ENCODE results near the gene MOGAT2.

MOGAT2 gene

DNA sequence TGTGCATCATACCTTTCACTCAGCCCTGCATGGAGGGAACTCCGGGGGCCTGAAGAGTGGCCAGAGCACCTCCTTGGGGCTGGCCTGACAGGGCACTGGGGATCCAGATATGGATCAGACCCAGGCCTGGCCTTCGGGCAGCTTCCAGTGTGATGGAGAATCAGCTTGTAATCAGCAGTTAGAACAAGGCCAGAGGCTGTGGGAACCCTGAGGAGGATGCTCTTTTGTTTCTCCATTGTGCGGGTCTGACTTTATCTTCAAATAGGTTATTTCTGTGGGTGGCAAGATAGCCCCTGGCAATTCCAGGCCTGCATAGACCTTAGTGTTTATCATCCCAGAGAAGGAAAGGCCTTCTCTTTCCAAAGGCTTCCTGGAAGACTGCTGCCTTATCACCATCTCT is 63.2 kb downstream of the MOGAT2 start:
- DNase-seq (ENCODE audit: low spot score) = no peak

DNA sequence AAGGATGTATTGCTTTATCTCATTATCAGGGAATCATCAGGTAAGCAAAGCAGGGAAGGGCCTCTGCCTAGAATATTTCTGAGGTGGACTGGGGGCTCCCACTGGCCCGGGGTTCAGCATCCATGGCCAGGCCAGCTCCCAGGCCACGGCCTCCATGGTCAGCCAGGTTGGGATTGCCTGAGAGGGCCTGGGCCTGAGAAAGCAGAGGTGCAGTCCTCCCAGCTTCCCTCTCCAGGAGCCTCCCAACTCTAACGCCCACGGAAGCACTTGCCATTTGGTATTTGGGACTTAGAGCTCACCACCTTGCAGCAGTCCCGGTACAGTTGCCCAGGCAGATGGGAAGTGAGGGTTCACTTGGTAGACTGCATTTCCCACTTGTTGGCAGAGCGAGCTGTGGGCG is 63.7 kb downstream of the MOGAT2 start:
- DNase-seq (ENCODE audit: low spot score) = no peak

DNA sequence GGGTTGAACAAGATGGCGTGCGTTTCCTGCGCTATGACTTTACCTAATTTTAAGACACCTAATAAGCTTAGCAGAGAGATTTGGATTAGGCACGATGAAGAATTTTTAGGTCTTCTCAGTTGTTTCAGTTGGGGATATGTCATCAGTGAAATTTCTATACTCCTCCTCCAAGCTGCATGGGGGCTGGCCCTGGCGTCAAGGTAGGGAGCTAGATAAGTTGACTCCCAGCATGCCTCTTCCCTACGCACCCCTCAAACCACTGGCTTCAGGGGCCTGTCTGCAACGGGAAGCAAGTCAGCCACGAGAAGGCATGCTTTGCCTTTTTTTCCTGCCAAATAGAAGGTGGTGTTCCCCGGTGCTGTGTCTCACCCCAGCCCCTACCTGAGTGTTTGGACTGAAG is 64.2 kb downstream of the MOGAT2 start:
- peak; percentile 53 for DNase-seq (ENCODE audit: low spot score)

All from putamen (tissue), 1 donor.